Vein endothelial cell (primary cell): ENCODE results near the gene BEX2. TPM values are rescaled to one million over a fixed set of nuclear protein-coding genes. Genes with fewer than 3 reads are reported as not detected.

Experiments used
- small RNA-seq: library from RNA; depleted of rRNA; stranded (forward); fragments of <200 nt; gene quantifications from one replicate; pipeline ENCODE3, GENCODE V24; 2012
- total RNA-seq: library from RNA; depleted of rRNA; stranded (reverse); fragments of >200 nt; gene quantifications from 2 replicates; pipeline ENCODE4 v1.2.3, GENCODE V29; 2012

BEX2 gene
- 0.38 TPM in 1 of 2 replicates, not detected in the other for total RNA-seq

DNA sequence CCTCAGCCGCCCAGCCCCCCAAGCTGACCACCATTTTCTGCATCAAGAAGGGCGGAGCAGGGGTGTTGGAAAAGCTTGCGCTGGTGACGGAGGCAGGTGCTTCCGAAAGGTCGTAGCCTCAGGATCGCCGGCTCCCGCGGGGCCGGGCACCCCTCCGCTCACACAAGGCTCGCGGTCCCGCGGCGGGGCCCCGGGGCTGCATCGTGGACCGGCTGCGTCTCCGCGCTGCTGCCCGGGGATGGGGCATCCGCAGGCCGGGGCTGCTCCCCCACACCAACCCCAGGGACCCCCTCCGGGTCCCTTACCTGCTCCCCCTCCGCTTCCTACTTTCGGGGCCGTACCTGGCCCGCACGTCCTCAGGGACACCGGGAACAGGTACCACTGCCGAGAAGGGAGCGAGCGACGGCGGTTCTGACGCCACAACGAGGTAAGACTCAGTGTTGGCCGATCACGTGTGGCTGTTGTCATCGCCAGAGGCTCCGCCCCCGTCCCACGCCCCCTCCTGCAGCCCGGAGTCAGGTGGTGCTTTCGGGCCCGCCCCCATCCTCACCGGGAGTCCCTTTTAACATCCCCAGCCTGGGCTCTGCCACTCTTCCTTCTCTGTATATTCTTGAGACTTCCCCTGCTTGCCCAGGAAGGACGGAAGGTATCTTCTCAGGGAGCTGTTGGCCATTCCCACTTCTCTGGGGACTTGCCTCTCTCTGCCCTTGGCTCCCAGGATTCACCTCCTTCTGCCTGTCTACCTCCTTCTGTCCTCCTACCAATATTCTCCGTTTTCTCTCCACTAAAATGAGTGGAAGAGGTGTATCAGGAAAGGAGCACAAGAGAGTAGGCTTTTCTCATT lies at the start of gene BEX2:
Gene BEX2, minus strand, starts transcription at position 436 of the 844 bp plus-strand sequence. CDS start 1,014 bp downstream, outside the sequence.

GRCh38 chrX:103356130-103356798 lies 45.5 kb upstream of the BEX2 start, which contains the start of gene TCEAL9:
TCEAL9 (plus strand) TSS chrX:103356506; CDS start chrX:103357685, 1,179 bp downstream.

GRCh38 chrX:103329991-103330390 lies 19.2 kb upstream of the BEX2 start, which contains the start of gene TCEAL7:
TCEAL7 (plus strand) TSS chrX:103330239; CDS start chrX:103331404, 1,165 bp downstream.

DNA sequence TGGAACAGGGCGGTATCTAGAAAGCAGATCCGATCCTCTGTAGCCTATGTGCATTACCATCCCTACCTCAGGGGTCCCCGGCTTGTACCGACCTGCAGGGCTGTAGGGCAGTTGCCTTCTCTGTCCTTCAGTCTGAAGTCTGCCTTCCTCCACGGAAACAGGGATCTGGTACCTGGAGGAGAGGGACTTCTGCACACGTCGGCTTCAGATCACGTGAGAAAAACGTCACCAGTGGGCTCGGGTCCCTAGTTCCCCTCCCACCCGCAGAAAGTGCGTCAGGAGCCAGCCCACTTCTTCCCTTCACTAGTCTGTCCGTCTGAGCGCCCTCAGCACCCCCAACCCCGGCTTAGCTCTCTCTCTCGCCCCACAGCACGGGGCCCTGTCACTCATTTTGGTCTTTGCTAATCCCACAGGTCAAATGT lies 34.2 kb downstream of the BEX2 start, which contains the start of gene TCEAL5:
Gene TCEAL5, minus strand, starts transcription at position 170 of the 422 bp plus-strand sequence. CDS start 2,187 bp downstream, outside the sequence.

Small RNA genes within 50 kb of the gene (small RNA-seq; reads per million reads assigned to genes)
- not detected for gene Z92846.1

Other genes with a start within 250 kb of the BEX2 start
- not detected in 2 replicates for gene BEX1, start 246.8 kb downstream of the BEX2 start, total RNA-seq
- gene NXF3, start 217.8 kb downstream of the BEX2 start, total RNA-seq, result not detected in 2 replicates
- gene BEX4, start 95.9 kb downstream of the BEX2 start, total RNA-seq, result 15.7 and 17.0 TPM in 2 replicates
- 74.5 and 80.4 TPM in 2 replicates for gene TCEAL8, start 55.8 kb downstream of the BEX2 start, total RNA-seq
- not detected in 2 replicates for gene TCEAL5, start 34.2 kb downstream of the BEX2 start, total RNA-seq
- gene TCEAL7, start 19.2 kb upstream of the BEX2 start, total RNA-seq, result 1.5 and 4.2 TPM in 2 replicates
- gene TCEAL9, start 45.5 kb upstream of the BEX2 start, total RNA-seq, result 93.4 and 105 TPM in 2 replicates
- 111 and 178 TPM in 2 replicates for gene BEX3, start 65.5 kb upstream of the BEX2 start, total RNA-seq
- gene RAB40A, start 208.5 kb upstream of the BEX2 start, total RNA-seq, result under 0.01 and 0.10 TPM in 2 replicates